Erythroblast (primary cell): ENCODE results near the gene AGT.
"Not testable (repeated sequence)": the region's sequence is repeated elsewhere in the genome, so short reads cannot be mapped to it uniquely, and the experiment has no call there.

Experiments
- DNase-seq, 2 experiments: peaks; one replicate each; lab custom pipeline; 2025; lab: John Stamatoyannopoulos, UW
- GATA1 ChIP-seq: IDR thresholded peaks from 2 replicates; pipeline ENCODE4 v1.6.1; 2011; ENCODE audit warnings: low read depth, mild to moderate bottlenecking, control low read depth, low read length, moderate library complexity
- POLR2A ChIP-seq: IDR thresholded peaks from 2 replicates; pipeline ENCODE4 v1.6.1; 2011; ENCODE audit warnings: mild to moderate bottlenecking, low read length

The AGT gene

DNA sequence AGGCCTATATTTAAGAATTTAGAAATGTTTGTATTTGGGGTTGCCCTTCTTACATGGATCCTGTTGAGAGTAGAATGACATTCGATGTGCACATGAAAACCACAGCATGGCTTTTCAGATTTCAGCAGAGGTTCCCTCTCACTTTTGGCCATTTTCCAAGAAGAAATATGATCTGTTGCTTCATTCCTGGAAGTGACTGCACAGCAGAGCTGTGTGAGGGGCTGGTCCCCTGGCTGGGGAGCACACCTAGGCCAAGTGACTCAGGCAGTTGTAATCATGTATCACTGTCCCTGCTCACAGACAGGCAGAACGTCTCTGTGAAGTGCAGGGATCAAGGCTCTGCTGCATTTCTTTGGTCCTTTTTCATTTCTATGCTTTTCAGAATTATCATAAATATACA lies 32.3 kb downstream of the AGT start:
- peak; percentile 11 to 32 for DNase-seq
- TF ChIP-seq POLR2A (no peak), GATA1 (no peak)

DNA sequence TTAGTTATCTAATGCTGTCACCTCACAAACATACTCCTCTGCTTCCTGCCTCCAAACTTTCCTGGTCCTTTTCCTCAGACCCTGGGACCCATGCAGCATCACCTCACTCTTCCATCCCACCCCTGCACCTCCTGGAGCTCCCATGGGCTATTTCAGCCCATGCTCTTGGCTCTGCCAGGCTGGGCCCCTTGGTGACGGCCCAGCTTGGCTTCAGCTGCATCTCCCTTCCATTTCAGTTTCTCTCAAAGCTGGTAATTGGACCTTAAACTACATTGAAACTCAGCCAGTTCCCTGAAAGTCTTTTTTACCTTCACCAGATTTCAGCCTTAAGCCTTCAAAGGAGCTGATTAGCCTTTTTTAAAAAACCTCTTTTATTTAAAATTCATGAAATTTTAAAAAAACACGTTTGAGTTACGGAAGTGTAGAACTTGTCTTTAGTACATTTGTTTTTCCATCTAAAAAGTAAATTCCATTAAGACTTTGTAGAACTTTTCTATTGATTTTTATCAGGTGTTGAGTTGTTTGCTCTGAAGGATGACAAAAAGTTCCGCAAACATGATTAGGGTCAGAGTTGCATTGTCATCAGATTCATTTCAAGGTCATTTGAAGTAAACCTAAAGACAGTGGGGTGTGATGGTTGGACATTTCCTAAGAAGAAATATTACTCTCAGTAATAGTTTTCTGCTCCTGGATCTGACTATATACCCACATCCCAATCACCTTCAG lies 33.5 kb downstream of the AGT start:
- TF ChIP-seq GATA1, result no peak
- no peak for TF ChIP-seq POLR2A

DNA sequence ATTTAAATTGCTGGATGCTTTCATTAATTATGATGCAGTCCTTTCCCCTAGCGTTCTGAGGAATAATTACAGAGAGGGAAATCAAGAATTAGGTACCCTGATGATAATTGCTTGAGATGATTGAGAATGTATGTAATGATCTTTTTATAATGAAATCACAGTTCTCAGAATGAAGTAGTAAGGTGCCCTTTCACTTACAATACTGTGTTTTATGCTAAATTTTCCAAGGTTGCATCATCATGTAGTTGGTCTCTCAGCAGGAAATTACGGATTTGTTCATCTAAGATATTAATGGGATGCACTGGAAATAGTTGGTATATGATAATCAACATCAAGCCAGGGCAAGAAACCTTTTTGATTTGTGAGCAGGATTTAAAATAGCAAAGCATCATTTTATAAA lies 34.1 kb downstream of the AGT start:
- TF ChIP-seq POLR2A (no peak), GATA1 (no peak)
- DNase-seq, result no peak

More for the DNA sequence above, 33.5 kb downstream of the AGT start:
- no peak for DNase-seq

DNA sequence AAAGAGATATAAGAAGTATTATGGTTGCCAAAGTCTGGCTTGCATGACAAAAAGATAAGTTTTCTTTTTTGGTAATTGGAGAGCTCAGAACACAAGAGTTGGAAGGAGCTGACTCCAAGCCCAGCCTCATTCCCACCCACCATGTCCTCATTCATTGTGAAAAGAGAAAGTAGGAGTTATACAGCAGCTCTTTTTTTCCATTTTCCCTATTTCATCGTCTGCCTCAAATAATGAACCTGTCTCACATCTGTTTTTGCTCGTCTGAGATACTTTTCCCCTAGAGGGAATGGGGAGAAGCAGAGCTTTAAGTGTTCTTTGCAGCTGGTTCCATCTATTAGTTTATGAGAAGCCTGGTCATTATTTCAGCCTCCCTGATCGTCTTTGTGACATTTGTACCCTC lies 34.7 kb downstream of the AGT start:
- no peak for TF ChIP-seq POLR2A
- TF ChIP-seq GATA1, result no peak

DNA sequence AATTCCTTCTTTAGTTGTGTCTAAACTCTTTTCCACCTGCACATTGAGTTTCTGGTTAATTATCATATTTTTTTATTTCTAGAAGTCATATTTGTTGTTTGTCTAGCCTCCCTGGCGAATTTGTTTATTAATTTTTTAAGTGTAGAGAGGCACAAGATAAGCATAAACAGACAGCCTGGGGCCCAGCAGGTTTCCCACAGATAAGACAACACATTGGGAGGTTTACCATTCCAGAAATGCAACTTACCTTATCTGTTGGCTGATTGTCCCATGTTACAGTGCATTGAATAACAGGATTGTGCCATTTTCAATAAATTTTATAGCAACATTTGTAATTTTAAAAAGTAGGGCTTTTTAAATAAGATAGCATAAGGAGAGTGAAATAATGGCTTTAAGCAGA lies 36.7 kb downstream of the AGT start:
- DNase-seq, result peak; percentile 31 to 70
- no peak for TF ChIP-seq GATA1
- no peak for TF ChIP-seq POLR2A

More for the DNA sequence above, 34.7 kb downstream of the AGT start:
- DNase-seq, result no peak

GRCh38 chr1:230674581-230674980 lies 39.3 kb downstream of the AGT start:
- TF ChIP-seq GATA1, result no peak
- no peak for DNase-seq

GRCh38 chr1:230669543-230669942 lies 44.4 kb downstream of the AGT start:
- no peak for DNase-seq
- no peak for TF ChIP-seq POLR2A
- TF ChIP-seq GATA1, result no peak

- TF ChIP-seq POLR2A, result no peak
- TF ChIP-seq GATA1, result no peak
- no peak for DNase-seq
Observed at GRCh38 chr1:230668227-230668626, 45.7 kb downstream of the AGT start.

DNA sequence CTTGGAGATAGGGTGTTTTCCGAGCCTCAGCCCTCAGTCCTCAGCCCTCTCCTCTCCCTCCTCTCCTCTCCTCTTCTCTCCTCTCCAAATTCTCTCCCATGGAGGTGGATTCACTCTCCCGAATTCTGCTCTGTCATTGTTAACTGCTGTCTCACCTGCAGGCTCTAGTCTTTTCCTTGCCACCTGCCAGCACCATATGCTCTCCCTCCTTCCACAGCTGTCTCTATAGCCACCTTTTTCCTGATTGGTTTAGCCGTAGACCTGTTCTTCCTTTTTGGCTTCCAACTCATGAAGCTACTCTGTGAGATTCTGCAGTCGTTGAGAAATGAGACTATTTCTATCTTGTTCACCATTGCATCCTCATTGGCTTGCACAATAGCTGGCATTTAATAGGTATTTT lies 51.9 kb downstream of the AGT start:
- TF ChIP-seq POLR2A (no peak), GATA1 (no peak)
- no peak for DNase-seq

DNA sequence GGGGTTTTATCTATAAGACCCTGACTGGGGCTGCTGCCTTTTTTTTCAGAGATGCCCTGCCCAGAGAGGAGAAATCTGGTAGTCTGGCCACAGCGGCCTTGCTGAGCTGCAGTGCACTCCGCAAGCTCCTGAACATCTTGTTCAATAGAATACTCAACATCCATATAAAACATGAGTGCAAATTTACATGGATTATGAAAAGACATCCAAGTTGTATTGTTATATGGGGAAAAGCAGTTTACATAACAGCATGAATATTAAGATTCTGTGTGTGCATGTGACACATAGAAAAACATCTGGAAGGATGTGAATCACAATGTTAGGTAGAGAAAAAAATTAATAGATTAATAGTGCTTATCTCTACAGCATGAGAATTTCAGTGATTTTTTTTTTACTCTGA lies 55.2 kb downstream of the AGT start:
- TF ChIP-seq GATA1 (no peak), POLR2A (no peak)
- no peak for DNase-seq

DNA sequence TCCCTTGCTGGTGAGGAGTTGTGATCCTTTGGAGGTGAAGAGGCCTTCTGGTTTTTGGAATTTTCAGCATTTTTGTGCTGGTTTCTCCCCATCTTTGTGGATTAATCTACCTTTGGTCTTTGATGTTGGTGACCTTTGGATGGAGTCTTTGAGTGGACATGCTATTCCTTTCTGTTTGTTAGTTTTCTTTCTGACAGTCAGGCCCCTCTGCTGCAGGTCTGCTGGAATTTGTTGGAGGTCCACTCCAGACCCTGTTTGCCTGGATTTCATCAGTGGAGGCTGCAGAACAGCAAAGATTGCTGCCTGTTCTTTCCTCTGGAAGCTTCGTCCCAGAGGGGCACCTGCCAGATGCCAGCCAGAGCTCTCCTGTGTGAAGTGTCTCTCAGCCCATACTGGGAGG lies 55.8 kb downstream of the AGT start:
- not testable (repeated sequence) for DNase-seq

GRCh38 chr1:230656719-230657118 lies 57.2 kb downstream of the AGT start:
- not testable (repeated sequence) for DNase-seq
